Erythroblast (primary cell): ENCODE results near the gene GRIK4.

Experiments used
- DNase-seq, 2 experiments: peaks; one replicate each; lab custom pipeline; 2025; lab: John Stamatoyannopoulos, UW
- GATA1 ChIP-seq: IDR thresholded peaks from 2 replicates; pipeline ENCODE4 v1.6.1; 2011; ENCODE audit warnings: low read depth, mild to moderate bottlenecking, control low read depth, low read length, moderate library complexity
- POLR2A ChIP-seq: IDR thresholded peaks from 2 replicates; pipeline ENCODE4 v1.6.1; 2011; ENCODE audit warnings: mild to moderate bottlenecking, low read length

The GRIK4 gene

DNA sequence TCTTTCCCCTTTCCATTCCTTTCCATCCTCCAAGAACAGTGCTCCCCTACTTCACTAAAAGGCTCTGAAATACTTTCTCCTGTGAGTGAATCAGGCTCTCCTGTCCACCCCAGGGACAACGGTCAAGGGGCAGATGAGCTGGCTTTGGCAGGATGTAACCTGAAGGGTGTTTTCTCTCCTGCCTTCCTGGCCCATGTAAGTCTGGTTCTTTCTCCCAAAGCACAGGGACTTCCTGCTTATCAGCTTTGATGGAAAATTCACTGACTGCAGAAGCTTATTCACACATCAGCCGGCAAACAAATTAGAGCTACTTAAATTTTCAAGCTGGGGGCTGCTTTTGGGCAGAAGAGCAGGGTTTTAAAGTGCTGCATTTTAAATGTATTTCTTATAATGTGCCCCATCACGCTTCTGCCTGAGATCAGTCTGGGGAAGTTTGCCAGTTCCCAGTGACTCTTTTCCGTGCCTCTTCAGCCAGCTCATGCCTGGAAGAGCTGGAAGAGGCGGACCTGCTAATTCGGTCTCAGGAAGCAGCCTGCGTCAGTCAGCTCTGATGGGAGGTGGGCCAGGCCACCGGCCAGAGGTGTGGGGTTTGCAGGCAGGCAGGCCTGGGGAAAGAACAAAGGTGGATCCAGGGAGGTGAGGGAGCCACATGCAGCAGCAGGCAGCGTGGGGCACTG is 372.0 kb downstream of the GRIK4 start:
- DNase-seq: no peak

DNA sequence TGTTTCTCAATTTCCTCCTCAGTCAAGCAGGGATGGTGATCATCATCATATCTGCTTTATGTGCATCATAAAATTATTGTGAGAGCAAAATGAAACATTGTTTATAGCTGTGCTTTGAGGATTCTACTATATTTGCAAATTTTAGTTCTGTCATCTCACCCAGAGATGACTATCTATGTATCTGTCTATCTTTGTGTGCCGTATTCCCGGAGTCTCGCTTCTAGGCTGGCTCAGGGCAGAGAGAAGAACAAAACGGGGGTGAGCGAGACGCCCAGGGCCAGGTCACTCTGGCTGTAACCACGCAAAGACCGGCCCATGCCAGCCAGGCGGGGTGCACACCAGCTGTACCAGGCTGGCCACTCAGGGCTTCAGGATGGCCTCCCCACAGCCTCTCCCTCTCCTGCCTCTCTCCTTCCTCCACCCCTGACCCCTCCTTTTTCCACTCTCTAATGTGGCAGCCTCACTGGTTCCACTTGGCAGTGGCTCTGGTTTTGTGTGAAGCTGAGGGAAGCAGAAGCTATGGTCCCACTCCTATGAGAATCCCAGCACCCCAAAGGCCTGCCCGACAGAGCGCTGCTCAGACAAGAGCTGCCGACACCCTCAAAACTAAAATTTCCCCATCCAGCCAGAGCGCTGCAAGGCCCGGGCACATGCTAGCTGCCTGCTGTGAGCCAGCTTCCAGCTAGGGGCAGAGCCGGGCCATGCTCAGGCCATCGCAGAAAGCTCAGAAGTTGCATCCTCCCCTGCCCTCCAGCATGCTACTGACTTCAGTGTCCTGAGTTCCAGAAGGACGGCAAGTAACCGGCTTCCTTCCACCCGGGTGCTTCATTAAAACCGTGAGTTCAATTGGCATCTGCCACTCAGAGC is 372.8 kb downstream of the GRIK4 start:
- DNase-seq: no peak
- no peak for TF ChIP-seq POLR2A
- no peak for TF ChIP-seq GATA1

More for the DNA sequence above, 372.0 kb downstream of the GRIK4 start:
- no peak for TF ChIP-seq POLR2A
- TF ChIP-seq GATA1: no peak

DNA sequence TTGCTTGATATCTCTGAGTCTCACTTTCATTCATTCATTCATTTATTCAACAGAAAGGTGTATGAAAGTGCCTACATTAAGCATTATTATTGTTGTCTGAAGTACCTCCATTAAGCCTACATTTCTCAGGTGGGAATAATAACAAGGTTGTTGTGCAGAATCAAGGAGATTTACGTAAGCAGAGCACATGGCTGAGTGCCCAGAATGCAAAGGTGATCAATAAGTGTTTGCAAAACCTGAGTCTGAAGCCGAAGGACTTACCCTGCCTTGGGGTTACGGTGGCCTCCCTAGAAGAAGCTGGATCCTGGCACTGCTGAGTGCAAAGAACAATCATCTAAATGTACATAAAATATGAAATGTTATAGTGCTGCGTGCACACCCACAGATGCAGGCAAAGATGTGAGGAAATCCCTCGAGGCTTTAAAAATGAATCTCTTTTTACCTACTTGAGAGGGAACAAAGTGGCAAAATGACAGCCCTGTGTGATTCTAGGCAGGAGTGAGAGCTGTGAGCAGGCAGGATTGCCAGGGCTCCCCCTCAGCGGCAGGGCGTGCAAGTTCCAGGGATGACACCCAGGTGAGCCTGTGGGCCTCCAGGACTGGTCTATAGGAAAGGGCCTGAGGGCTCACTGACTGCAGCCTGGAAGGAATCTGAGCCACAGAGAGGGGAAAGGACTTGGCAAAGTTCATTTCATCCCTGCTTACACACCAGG is 379.2 kb downstream of the GRIK4 start:
- no peak for DNase-seq
- TF ChIP-seq GATA1 (no peak), POLR2A (no peak)

DNA sequence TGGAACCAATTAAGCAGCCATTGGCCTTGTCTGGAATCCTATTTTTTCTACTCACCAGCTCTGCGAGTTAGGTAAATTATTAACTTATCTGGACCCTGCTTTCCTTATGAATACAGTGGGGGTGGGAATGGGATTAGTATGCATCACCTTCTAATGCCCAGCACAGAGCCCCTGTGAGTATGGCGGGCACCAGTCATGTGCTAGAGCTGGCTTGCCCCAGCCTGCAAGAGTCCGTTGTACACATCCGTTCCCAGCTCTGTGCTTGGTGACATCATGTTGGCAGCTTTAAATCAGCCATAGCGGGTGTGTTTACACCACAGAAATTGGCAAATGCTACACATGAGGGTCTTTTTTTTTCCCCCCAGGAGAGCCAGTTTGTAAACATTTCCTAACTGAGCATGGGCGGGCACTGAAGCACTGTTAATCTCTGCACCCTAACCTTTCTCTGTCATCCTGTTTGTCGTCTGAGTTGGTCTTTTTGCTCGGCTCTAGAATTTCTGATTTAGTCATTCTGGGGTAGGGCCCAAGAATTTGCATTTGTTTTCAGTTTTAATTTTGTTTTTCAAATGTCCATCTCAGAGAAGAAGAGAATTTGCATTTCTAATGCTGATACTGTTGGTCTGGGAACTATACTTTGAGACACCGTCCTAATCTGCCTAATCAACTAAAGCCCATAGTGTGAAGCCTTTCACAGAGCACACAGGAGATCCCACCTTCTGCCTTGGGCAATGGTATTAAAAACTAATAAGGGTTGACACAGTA is 382.1 kb downstream of the GRIK4 start:
- TF ChIP-seq GATA1 (no peak), POLR2A (no peak)
- no peak for DNase-seq

DNA sequence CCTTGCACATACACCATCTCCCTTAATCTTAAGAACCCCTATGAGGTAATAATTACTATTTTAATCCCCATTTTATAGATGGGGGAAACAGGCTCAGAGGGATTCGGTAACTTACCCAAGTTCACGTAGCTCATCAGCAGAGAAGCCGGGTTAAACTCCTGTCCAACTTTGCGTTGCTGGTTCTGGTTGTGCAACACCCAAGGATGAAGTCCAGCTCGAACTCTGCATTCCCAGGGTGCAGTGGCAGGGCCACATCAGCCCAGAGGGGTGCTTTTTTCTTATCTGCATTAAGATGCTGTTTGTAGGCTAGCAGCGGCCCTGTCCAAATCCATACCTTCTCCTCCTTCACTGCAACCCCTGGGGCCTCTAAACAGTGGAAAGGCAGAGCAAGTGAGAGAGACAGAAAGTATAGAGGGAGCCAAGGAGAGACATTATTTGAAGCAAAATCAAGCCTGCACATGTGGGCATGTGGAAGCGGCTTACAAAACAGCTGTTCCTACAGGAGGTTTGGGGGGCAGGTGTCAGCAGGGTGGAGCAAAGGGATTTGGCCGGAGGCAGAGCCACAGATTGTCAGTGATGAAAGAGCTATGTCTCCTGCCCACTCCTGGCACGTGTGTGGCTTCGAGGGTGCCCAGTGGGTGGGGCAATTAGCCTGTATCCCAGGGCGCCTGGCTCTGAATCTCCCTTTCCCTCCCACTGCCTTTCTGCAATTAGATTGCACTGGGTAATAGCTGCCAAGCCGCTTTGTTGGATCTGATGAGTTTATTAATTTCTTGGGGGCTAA is 382.8 kb downstream of the GRIK4 start:
- DNase-seq: no peak
- TF ChIP-seq GATA1 (no peak), POLR2A (no peak)

DNA sequence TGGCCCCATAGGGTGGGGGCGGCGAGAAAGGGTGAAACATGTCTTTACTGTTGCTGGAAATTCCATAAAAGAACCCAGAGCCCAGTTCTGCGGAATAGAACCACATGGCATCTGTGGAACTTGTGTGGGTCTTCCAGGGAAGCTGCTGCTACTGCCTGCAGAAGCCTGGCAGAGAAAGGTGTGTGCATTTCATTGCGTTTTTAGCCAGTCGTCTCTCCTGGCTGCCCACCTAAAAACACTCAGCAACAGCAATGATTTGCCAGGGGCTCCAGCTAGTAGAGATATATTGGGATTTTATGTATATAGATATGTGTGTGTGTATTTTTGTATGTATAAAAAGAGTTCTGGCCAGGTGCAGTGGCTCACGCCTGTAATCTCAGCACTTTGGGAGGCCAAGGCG is 385.1 kb downstream of the GRIK4 start:
- DNase-seq: no peak
- TF ChIP-seq POLR2A (no peak), GATA1 (no peak)

DNA sequence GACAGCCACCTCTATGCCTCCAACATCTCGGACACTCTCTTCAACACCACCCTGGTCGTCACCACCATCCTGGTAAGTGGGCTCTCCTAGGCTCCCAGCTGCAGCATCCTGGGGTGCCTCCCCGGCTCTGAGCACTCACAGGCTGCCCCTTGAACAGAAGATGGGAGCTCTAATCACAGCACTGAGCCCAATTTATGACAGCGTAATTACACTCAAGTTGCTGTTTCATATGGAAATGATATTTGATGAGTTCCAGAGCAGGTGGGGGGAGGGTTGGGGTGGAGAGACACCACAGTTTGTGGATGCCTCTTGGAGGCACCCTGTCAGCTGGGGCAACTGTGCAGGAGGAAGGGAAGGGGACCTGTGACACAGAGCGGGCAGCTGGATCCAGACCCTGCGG is 387.0 kb downstream of the GRIK4 start:
- no peak for TF ChIP-seq POLR2A
- TF ChIP-seq GATA1: no peak
- no peak for DNase-seq

DNA sequence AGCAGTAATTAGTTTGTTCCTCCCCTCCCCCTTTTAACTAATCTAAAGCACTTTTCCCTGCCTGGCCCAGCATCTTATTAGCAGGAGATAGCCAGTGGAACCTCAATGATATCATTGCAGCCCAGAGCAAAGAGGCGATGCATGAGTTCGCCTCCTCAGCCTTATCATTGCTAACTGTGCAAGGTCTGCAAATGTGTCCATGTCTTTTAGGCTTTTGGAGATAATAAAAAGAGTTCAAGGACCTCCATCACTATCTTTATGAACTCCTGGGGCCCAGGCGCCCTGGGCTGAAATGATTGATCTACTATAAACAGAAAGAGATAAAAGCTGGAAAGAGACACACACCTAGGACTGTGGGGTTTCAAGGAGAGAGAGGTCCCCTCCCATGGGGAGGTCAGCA is 388.2 kb downstream of the GRIK4 start:
- TF ChIP-seq GATA1 (no peak), POLR2A (no peak)

DNA sequence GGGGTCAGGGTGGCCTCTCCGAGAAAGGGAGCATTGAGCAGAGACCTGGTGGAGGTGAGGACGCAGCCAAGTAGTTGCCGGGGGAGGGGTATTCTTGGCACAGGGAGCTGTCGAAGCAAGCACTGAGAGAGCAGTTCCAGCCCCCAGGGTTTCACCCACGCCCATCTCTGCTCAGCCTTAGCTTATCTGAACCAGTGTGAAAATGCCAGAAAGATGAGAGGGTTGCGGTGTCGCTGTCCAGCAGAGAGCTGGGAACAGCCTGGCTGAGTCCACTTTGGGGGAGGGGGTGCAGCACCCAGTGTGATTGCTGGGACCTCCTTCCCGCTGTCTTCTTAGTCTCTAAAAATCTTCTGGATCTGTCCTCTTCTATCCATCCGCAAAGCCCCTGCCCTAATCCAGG is 389.1 kb downstream of the GRIK4 start:
- peak; percentile 48 to 76 for DNase-seq
- TF ChIP-seq GATA1 (no peak), POLR2A (no peak)

More for the DNA sequence above, 388.2 kb downstream of the GRIK4 start:
- peak; percentile 73 to 94 for DNase-seq

DNA sequence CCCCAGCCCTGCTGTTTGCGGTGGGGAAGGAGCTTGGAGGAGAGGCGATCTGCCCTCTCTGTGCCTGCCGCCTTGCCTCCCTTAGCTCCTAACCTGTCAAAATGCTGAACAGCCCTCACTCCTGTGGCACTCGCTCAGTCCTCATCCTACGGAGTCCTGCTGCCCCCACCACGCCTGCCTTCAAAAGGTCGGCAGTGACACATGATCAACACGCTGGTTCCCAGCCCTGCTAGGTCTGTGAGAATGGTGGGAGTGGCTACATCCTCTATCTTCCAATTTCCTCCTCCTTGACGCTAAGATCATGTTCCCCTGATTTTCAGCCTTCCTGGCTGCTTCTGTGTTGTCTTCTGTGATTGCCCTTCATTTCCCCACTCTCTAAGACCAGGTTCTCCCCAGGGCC is 392.1 kb downstream of the GRIK4 start:
- no peak for TF ChIP-seq POLR2A
- no peak for TF ChIP-seq GATA1
- DNase-seq: no peak

DNA sequence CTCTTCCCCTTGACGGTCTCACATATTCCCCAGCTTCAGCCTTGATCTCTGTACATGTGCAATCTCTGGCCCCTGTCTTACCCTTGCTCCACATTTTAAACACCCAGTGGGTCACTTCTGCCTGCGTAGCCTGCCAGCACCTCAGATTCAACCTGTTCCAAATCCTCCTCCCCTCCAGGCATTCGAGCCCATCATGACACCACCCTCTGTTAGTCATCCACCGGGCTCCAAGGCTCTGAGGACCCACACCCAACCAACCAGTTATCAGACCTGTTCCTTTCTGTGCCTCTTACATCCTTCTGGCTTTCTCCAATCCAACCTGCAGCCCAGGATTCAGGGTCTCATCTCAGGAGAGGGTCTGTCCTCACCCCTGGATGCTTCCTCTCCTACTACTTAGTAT is 392.6 kb downstream of the GRIK4 start:
- no peak for TF ChIP-seq GATA1
- no peak for TF ChIP-seq POLR2A
- no peak for DNase-seq

DNA sequence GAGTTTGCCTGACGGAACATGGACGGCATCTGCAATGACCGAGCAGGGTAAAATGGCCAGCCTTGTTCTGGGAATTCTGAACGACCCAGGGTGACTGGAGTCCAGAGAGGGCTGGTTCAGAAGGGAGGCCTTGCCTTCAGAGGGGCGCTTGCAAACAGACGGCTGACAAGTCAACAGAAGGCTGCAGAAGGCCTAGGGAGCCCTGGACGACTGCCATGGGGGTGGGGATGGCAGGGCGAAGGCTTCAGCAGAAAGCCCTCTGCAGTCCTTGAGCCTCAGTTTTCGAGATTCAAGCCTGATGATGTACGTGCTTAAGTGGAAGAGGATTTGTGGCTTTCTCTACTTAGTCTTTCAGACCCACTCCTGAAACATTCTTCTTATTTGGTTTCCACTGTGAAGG is 395.2 kb downstream of the GRIK4 start:
- DNase-seq: no peak
- no peak for TF ChIP-seq POLR2A
- TF ChIP-seq GATA1: no peak

DNA sequence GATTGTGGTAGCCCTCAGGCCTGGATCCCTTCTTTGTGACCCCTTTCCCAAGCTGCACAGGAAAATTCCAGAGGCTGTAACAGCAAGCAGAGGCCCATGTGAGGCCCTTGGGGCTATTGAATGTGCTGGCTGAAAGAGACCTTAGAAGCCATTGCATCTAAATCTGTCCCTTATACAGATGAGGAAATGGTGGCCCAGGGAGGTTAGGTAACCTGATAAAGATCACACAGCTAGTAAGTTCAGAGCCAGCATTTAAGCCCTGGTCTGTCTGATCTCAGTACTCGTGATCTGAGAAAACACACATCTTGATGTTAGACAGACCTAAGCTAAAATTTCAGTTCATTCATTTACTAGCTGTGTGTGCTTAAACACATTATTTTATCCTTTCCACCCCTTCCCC is 396.4 kb downstream of the GRIK4 start:
- no peak for DNase-seq
- TF ChIP-seq POLR2A (no peak), GATA1 (no peak)
